HG03025 (cell line): Measurements from ENCODE around the gene TSPAN5.
"Not testable (repeated sequence)": the region's sequence is repeated elsewhere in the genome, so short reads cannot be mapped to it uniquely, and the experiment has no call there.

ENCODE experiments used
- ATAC-seq: cut with Tn5 transposase; IDR thresholded peaks from one replicate; pipeline ENCODE4 v1.9.1; 2021; ENCODE audit warnings: mild to moderate bottlenecking, moderate library complexity; ENCODE audit not compliant: unreplicated experiment, low FRiP score

The TSPAN5 gene

DNA sequence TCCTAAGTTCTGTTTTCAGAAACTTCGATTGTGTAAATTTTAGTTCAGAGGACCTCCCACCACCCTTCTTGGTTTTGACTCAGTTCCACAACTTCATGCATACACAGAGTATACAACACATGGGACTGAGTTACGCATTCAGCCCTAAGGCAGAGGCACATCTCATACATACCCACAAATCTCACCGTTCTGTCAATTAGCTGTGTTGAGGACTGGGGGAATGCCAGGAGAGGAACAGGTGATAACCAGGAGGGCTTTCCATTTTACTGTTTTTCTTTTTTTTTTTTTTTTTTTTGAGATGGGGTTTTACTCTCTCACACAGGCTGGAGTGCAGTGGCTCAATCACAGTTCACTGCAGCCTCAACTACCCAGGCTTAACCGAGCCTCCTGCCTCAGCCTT is 150.2 kb downstream of the TSPAN5 start:
- no peak for ATAC-seq

- ATAC-seq, result no peak
Measured at GRCh38 chr4:98507299-98507698, 151.1 kb downstream of the TSPAN5 start.

DNA sequence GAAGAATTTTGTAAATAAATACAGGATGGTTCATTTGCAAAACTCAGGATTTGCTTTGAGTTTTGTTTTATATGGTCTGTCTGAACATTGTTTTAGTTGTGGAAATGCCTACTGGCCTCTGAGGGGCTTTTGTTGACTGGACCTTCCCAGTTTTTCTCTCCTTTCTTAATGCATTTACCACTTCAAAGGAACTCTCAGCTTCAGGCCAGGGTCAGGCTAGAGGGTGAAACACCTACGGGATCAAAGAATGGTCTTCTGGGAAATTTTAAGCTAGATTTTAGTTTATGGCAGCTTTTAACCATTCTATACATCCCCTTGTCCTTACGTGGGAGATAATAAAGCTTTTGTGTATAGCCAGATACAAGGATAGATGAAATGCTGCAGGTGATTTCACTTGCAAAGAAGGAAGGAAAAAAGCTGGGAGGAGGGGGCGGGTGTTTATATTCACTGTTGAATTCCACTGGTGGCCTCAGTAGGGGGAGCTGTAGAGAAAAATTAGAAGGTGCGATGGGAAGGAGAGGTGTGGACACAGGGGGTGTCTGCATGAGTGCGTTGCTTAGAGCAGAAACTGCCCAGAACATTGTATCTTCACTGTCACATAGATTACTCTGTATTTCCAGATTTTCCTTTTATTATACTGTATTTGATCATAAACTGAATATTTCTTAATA is 151.8 kb downstream of the TSPAN5 start:
- ATAC-seq, result no peak

GRCh38 chr4:98505992-98506391 is 152.4 kb downstream of the TSPAN5 start:
- ATAC-seq, result no peak

GRCh38 chr4:98504091-98504490 is 154.3 kb downstream of the TSPAN5 start:
- ATAC-seq, result no peak

DNA sequence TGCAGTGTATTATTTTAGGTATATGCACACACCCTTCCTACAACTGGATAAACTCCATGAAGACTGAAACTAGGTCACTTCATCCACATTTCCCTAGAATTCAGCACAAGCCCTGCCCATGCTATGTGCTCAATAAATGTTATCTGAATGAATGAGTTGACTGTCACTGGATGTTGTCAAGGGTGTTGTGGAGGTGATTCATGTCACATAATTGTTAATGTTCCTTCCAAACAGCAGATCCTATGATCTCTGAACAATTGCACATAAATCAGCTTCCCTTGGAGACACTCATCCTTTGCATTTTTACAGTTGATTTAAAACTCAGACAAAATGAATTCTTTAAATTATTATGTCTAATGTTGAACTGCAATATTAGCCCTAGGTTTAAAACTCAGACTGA is 154.7 kb downstream of the TSPAN5 start:
- no peak for ATAC-seq

DNA sequence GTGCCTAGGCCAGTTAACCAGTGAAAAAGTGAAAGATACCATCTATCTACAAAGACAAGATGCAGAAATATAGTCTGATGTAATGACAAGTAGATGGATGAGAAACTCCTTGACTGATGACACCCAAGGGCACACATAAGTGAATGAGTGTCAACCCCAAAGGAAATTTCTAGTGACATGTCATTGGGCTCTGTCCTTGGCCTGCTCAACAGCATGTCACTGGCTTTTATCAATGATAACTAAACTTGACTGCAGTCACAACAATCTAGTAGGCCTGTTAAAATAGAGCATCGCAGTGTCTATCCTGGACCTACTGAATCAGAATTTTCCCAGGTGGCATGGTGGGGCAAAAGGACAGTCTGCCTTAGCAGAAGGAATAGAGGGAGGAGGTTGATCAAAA is 155.8 kb downstream of the TSPAN5 start:
- no peak for ATAC-seq

DNA sequence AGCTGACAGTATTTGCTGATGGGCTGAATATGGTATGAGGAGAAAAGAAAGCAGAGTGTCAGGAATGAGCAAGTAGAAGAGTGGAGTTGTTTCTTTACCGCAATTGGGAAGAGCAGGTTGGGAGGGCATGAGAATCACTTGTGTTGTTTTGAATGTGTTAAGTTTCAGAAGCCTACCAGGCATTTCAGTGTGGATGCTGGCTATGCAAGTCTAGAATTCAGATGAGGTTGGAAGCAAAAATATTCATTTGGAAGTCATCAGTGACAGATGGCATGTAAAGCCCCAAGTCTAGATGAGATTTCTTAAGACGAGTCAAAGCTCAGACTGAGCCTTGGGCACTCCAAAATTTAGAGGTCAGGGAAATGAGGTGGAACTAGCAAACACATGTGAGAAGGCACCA is 156.4 kb downstream of the TSPAN5 start:
- no peak for ATAC-seq

- ATAC-seq, result no peak
Measured at GRCh38 chr4:98501383-98501782, 157.0 kb downstream of the TSPAN5 start.

DNA sequence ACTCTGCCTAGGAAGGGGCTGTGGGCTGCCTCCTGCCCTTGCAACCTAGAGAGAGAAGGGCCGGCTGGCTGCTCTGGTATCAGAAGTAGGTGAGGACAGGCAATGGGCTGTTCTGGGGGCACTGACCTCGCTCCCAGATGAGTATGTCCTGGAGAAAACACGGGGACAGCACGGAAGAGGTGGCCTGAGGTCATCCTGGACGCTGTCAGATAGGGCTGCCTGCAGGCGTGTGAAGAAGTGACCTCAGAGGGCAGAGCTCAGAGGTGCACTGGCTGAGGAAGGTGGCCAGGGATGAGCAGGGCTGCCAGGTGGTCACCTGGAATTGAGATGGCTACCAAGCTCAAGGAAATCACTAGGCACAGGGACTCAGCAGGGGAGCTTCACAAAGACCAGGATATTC is 159.6 kb downstream of the TSPAN5 start:
- ATAC-seq, result no peak

- ATAC-seq, result no peak
Measured at GRCh38 chr4:98496152-98496845, 162.1 kb downstream of the TSPAN5 start.

GRCh38 chr4:98493296-98493695 is 165.1 kb downstream of the TSPAN5 start:
- peak; percentile 91 for ATAC-seq

DNA sequence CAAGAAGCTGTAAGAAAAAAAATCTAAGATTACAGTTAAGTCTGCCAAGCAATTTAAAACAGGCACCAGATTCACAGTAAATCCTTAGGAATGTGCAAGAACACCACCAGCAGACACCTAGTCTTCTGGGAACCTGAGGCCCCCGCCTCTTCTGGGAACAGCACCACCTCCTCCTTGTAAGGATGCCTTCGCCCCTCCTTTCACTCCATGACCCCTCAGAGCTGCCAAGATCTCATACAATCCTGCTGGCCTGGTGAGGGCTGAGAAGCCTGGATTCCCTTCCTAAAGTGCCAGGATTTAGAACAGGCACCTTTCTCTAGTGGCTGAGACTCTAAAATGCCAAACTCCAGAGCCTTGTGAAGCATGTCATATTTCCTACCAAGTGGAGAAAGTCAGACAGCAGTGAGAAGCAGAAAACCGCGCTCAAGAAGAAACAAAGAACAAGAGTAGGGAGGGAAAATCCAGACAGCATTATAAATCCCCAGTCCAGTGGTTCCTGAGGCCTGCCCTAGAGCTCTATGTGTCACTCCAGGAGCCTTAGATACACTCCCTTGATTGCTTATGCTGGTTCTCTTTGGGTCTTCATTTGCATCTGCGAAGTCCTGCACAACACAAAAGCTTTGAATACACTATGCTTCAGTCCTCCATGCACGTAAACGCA is 166.4 kb downstream of the TSPAN5 start:
- ATAC-seq, result no peak

GRCh38 chr4:98490251-98490650 is 168.2 kb downstream of the TSPAN5 start:
- ATAC-seq, result no peak

- no peak for ATAC-seq
Measured at GRCh38 chr4:98485816-98486345, 172.5 kb downstream of the TSPAN5 start.

GRCh38 chr4:98484031-98484430 is 174.4 kb downstream of the TSPAN5 start:
- ATAC-seq, result no peak

DNA sequence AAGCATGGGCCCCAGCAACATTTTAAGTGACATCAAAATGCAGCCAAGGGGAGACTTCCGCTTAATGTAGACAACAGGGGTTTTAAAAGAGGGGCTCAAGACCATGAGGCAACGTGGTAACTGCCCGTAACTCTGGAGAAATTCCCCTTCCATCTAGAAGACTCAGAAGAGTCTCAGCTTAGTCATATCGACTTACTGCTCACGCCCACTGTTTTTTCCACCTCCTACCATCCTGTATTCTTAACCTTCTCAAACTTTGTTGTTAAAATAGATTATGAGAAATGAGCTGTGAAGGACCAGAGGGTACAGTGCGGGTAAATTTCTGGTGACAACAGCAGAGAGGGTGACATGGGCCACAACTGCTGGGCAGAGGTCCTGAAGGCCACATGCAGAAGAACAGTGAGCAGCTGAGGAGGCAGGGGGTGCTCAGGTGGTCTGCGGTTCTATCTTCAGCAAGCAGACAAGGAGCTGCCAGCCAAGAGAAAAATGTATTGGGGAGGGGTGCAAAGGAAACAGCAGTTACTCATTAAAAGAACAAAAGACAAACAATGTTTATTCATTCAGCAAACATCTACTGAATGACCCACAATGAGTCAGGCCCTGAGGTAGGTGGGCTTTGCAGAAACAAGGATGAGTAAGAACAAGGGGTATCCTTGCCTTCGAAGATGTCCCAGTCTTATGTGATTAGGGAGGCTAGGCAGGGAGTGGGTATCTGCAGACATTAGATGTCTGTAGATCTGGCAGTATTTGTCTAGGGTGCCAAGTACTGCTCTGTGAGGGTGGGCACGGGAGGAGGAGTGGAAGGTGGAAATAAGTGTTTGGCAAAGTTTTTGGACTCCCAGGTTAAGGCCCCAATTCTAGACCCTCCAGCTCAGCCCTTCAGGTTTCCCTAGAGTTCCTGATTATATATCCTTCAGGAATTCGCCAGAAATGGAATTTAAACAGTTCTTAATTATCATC is 175.3 kb downstream of the TSPAN5 start:
- ATAC-seq, result peak; percentile 92

DNA sequence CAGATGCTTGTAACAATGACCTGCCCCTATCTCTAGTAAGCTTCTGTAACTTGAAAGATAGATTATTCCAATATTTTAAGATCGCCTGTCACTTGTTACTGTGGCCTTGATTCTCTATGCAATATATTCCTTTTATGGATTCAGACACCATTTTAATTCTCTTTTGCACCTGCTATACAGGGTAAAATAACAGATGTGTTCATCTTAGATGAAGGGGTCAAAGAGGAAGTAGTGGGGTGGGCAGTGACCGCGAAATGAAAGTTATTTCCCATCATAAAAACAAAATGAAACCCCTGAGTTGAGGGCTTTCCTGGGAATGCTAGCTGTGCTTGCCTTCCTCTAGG is 175.9 kb downstream of the TSPAN5 start:
- peak; percentile 10 for ATAC-seq

GRCh38 chr4:98481167-98481566 is 177.2 kb downstream of the TSPAN5 start:
- no peak for ATAC-seq

- ATAC-seq, result no peak
Measured at GRCh38 chr4:98480535-98480934, 177.9 kb downstream of the TSPAN5 start.

DNA sequence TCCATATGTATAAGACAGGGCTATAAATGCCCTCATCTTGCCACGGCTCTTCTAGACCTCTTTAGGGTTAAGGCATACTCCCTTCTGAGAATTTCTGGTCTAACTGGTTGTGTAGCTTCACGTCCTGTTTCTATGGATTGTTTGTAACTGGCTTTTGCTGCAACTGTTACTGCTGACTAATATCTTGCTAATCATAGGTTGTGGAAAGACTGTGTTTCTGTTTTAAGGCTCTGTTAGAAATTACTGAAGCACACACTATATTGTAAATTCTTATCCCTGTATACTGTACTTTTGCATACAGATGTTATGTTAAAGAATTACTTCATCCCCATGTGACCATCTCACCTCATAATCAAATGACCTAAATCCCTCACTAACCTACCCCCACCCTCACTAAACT is 178.8 kb downstream of the TSPAN5 start:
- not testable (repeated sequence) for ATAC-seq
